GM19025 (cell line): ENCODE data around the gene PKN1.
"Not testable (repeated sequence)": the region's sequence is repeated elsewhere in the genome, so short reads cannot be mapped to it uniquely, and the experiment has no call there.

Experiments
- ATAC-seq: cut with Tn5 transposase; IDR thresholded peaks from one replicate; pipeline ENCODE4 v1.9.1; 2021; ENCODE audit warnings: mild to moderate bottlenecking, low read depth, moderate library complexity; ENCODE audit not compliant: unreplicated experiment

The PKN1 gene

GRCh38 chr19:14452303-14452702 lies 19.2 kb downstream of the PKN1 start:
- not testable (repeated sequence) for ATAC-seq

GRCh38 chr19:14459703-14460102 lies 26.6 kb downstream of the PKN1 start:
- ATAC-seq: no peak

- ATAC-seq: no peak
These were observed 27.8 kb downstream of the PKN1 start for GRCh38 chr19:14460935-14461334.

GRCh38 chr19:14462401-14462800 lies 29.3 kb downstream of the PKN1 start:
- not testable (repeated sequence) for ATAC-seq

GRCh38 chr19:14463747-14464146 lies 30.6 kb downstream of the PKN1 start:
- ATAC-seq: no peak

DNA sequence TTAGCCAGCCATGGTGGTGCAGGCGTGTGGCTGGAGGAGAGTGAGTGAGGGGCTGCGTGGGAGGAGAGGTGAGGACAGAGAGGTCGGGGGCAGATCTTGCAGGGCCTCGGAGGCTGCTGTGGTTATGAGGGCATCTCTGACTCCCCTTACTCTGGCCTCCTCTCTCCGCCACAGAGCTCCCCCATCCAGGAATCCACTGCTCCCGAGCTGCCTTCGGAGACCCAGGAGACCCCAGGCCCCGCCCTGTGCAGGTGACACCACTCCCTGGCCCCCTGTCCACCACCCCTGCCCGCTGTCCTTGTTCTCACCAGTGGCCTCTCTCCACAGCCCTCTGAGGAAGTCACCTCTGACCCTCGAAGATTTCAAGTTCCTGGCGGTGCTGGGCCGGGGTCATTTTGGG lies 34.3 kb downstream of the PKN1 start:
- no peak for ATAC-seq

- no peak for ATAC-seq
These were observed 34.7 kb downstream of the PKN1 start for GRCh38 chr19:14467816-14468215.

DNA sequence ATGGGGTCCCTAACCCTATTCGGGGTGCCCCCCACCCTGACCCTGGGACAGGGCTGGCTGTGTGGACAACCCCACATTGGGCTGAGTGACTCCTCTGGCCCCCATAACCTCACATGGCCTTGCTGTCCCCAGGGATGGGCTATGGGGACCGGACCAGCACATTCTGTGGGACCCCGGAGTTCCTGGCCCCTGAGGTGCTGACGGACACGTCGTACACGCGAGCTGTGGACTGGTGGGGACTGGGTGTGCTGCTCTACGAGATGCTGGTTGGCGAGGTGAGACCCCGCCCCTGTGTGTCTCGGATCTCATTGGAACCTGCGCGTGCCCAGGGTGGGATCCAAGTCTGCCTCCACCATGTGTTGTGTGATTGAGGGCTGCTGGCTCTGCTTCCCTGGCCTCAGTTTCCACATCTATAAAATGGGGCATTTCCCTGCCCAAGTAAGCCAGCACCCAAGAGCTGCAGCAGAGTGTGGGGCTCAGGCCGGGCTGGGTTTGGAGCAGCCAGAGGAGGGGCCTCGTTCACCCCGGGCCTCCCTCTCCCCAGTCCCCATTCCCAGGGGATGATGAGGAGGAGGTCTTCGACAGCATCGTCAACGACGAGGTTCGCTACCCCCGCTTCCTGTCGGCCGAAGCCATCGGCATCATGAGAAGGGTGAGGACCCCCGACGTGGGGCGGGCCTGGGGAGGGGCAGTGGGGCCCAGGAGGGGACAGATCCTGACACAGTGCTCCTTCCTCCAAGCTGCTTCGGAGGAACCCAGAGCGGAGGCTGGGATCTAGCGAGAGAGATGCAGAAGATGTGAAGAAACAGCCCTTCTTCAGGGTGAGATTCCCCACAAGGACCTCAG lies 37.1 kb downstream of the PKN1 start:
- ATAC-seq: no peak

GRCh38 chr19:14471436-14472187 lies 38.5 kb downstream of the PKN1 start:
- ATAC-seq: no peak

- ATAC-seq: no peak
These were observed 39.3 kb downstream of the PKN1 start for GRCh38 chr19:14472202-14472938.

GRCh38 chr19:14473073-14473977 lies 40.2 kb downstream of the PKN1 start:
- ATAC-seq: no peak

DNA sequence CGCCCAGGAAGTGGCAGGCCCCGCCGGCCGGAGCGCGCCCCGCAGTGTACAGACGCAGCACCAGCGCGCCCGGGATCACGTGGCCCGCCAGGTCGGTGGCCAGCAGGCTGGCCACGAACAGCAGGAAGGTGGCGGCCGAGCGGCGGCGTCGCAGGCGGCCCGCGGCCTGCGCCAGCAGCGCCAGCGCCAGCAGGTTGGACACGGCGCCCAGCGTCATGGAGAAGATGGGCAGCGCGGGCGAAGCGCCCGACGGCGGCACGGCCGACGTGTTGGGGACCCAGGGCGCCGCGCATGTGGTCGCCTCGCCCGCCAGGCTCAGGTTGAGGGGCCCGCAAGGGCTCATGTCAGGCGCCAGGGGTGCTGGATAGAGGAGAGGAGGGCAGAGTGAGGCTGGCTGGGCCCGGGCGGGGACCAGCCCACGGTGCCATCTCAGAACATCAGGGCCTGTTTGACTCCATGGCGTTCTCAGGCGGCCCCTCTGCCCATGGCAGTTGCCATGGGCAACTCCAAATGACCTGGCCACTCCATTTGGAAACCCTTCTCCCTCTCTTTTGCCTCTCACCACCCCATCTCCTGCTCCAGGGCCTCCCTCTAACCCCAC lies 41.0 kb downstream of the PKN1 start:
- no peak for ATAC-seq

DNA sequence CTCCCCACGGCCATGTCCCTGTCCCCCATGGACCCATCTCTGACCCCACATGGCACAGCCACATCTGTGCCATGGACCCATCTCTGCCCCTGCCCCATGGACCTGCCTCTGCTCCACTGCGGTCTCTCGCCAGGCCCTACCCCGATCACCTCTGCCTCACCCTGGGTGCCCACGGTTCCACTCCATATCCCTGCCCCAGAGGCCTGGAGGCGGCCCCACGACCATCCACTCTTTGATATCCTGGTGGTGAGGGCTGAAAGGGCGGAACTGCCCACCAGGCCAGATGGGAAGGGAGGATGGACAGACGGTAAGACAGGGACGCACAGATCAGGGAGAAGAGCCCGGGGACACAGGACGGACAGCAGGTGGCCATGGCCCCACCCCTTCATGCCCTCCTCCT lies 41.7 kb downstream of the PKN1 start:
- no peak for ATAC-seq

- ATAC-seq: no peak
These were observed 42.4 kb downstream of the PKN1 start, which contains the start of gene PTGER1 for GRCh38 chr19:14475251-14476073. TSS of gene PTGER1 (minus strand) at chr19:14475354. CDS start at chr19:14474320, 1,034 bp downstream.

DNA sequence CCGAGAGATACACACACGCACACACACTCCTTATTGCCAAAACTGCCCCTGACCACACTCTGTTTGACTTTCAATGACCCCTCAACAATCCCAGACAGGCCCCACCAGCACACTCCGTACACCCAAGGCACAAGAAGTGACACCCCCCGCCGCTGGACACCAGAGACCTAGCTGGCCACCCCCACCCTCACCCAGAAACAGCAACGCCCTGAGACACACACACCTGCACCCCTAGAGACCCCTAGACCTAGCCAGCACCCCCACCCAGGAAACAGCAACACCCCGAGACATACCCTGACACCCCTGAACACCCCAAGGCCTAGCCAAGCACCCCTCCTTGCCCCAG lies 43.2 kb downstream of the PKN1 start:
- ATAC-seq: no peak

DNA sequence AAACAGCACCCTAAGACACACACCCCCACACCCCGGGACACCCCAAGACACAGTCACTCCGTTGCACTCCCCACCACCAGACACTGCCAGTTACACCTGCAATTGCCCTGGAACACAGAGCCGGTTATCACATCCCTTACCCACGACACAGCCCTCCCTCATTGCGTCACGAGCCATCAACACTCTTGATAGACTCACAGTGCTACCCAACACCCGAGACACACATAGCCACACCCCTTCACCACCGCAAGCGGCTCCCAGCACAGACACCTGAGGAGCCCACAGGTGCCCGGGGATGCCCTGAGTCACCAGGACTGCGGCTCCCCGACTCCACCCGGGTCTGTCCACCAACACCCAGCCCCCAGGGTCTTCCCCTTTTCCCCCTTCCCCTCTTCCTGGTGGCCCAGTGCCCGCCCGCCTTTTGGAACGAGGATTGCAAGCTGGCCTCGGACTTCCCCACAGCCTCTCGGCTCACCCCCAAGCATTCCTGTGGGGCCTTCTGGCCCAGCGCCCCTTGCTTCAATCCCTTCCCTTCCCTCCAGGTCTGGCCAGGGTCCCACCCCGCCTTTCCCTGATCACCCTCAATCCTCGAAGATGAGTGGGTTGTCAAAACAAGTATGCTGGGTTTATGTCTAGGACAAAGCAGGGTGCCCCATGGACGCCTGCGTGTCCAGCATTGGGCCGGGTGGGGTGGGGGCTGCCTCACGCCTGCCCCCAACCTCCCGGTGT lies 43.7 kb downstream of the PKN1 start:
- no peak for ATAC-seq

DNA sequence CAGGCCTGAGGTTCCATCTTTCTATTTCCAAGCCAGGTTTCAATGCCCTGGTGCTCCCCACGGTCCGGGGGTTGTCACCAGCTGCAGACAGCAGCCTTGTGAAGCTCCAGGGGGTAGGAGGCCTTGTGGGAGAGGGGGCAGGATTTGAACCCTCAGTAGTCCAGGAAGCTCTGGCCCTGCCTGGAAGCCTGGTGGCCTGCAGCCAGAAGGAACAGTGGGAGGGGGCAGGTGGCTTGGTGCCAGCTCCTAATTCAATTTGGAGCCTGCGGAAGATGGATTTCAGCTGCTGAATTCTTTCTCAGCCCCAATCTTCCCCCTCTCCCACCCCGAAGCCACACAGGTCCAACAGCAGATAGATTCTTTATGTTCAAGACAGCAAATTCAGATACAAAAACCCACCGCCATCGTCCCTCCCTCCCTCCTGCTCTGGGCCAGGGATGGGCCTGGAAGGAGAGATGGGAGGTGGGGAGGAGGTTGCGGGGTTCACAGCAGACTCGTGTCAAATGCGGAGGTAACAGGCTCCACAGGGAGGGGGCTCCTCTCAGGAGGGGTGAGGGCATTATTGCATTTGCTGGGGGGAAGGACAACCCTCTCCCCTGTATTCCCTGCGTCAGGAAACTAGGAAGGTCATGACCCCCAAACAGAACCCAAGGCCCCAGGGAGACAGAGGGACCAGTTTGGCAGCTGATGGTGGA lies 44.5 kb downstream of the PKN1 start:
- ATAC-seq: no peak

GRCh38 chr19:14478113-14478545 lies 45.0 kb downstream of the PKN1 start:
- ATAC-seq: no peak
